GM21423 (cell line): Measurements from ENCODE around the gene DDIAS.
"Not testable (repeated sequence)": the region's sequence is repeated elsewhere in the genome, so short reads cannot be mapped to it uniquely, and the experiment has no call there.

Experiments
- ATAC-seq: cut with Tn5 transposase; IDR thresholded peaks from one replicate; pipeline ENCODE4 v1.9.1; 2021; ENCODE audit warnings: mild to moderate bottlenecking, moderate library complexity; ENCODE audit not compliant: unreplicated experiment

Gene DDIAS

GRCh38 chr11:82920227-82920626 lies 18.7 kb downstream of the DDIAS start:
- not testable (repeated sequence) for ATAC-seq

DNA sequence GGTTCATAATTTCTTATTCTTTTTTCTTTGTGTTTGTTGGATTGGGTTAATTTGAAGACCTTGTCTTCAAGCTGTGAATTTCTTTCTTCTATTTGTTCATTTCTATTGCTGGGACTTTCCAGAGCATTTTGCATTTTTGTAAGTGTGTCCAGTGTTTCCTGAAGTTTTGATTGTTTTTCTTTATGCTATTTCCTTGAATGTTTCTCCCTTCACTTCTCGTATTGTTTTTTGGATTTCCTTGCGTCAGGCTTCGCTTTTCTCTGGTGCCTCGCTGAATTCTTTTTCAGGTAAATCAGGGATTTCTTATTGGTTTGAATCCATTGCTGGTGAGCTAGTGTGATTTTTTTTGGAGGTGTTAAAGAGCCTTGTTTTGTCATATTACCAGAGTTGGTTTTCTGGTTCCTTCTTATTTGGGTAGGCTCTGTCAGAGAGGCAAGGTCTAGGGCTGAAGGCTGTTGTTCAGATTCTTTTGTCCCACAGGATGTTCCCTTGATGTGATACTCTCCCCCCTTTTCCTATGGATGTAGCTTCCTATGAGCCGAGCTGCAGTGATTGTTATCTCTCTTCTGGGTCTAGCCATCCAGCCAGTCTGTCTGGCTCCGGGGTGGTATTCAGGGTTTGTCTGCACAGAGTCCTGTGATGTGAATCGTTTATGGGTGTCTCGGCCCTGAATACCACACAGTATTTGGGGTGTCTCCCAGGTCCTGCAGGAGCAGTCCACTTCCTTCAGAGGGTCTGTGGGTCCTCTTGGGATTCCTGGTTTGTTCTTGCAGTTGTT lies 21.0 kb downstream of the DDIAS start:
- not testable (repeated sequence) for ATAC-seq

DNA sequence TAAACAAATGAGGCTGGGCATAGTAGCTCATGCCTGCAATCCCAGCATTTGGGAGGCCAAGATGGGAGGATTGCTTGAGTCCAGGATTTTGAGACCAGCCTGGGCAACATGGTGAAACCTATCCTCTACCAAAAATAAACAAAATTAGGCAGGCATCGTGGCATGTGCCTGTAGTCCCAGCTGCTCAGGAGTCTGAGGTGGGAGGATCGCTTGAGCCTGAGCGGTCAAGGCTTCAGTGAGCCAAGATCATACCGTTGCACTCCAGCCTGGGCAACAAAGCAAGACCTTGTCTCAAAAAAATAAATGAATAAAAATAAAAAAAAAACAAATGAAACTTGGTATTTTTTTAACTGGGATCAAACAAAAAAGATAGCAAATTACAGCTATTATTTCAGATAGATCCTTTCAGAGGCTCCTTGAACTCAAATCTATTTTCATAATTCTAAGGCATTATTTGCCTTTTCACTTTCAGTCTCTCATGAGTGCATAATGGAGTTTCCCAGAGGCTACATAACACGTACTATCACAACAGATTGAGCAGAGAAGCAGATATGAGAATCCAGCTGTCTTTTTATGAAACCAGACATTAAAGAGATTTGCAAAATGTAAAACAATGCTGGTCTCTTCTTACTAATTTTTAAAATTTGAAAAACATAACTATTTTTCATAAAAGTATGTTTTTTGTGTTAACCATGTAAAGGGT lies 23.1 kb downstream of the DDIAS start:
- ATAC-seq, result peak; percentile 54

GRCh38 chr11:82927264-82927880 lies 25.8 kb downstream of the DDIAS start:
- ATAC-seq, result peak; percentile 77

GRCh38 chr11:82929121-82929520 lies 27.6 kb downstream of the DDIAS start:
- no peak for ATAC-seq

DNA sequence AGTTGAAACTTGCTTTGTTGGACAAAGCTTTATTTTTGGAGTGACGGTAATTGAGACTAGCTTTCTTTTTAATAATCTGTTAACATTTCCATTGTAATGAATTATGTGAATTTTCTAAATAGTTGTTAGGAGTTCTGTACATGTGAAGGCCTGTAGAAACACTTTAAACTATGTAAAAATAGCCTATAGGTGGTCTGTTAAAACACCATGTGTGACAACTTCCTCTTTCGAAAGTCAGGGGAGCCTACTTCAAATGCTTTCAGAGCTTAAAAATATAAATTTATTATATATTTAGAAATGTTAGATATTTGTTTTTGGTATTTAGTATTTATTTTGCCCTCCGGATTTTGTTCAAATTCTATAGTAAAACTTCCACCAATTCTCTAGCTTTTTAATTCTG lies 28.7 kb downstream of the DDIAS start:
- peak; percentile 51 for ATAC-seq

DNA sequence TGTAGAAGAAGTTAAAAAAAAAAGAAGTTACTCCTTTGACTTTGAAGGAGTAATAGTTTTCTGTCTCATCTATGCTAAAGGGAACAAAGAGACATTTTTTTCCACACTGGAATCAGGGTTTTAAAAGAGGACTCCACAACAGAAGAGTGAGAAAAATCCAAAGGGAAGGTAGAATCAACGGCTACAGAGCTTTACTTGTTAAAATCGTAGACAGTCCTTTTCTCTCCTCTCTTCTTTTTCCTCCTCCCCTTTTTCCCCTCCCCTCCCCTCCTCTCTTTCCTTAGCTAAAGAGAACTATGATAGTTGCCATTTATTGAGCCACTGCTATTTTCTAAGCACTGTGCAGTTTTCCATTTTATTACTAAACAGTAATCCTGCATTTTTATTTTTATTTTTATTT lies 29.2 kb downstream of the DDIAS start:
- no peak for ATAC-seq

- ATAC-seq, result no peak
These were observed 31.0 kb downstream of the DDIAS start for GRCh38 chr11:82932564-82932963.

DNA sequence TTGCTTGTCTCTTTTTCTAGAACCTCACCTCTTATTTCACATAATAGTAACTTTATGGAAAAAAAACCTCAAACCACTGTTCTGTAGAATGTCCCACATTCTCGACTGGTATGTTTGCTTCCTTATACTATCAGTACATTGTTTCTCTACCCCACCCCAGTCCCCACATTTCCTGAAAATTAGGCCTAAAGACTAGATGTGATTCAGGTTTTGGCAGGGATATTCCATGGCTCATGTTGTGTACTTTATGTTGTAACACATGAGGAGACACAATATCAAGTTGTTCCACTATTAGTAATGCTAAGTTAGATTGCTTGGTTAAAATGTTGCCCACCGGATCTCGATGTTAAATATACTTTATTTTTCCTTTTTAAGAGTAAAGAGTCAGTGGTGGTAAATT lies 34.7 kb downstream of the DDIAS start:
- no peak for ATAC-seq

GRCh38 chr11:82937554-82937953 lies 36.0 kb downstream of the DDIAS start:
- no peak for ATAC-seq

- ATAC-seq, result no peak
These were observed 37.9 kb downstream of the DDIAS start for GRCh38 chr11:82939456-82939855.

DNA sequence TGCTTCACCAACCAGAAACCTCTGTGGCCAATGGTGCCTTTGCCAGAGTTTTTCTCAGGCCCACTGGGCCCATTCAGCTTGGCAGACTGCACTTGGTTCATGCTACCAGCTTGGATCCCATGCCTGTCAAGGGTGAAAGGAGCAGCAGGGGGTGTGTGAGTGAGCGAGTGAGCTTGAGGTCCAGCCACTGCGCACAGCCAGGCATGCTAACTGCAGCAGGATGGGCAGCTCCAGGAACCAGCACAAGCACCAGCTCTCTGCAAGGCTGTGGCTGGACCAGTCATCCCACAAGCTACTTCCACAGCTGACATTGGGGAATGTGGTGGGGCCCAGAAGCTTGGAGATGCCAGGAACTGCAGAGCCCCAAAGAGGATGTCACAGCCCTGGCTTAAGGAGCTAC lies 40.8 kb downstream of the DDIAS start:
- ATAC-seq, result no peak

- ATAC-seq, result not testable (repeated sequence)
These were observed 41.9 kb downstream of the DDIAS start for GRCh38 chr11:82943430-82943829.

- no peak for ATAC-seq
These were observed 42.7 kb downstream of the DDIAS start for GRCh38 chr11:82944198-82944597.

GRCh38 chr11:82945041-82945440 lies 43.5 kb downstream of the DDIAS start:
- ATAC-seq, result not testable (repeated sequence)

GRCh38 chr11:82945682-82946081 lies 44.1 kb downstream of the DDIAS start:
- ATAC-seq, result no peak

DNA sequence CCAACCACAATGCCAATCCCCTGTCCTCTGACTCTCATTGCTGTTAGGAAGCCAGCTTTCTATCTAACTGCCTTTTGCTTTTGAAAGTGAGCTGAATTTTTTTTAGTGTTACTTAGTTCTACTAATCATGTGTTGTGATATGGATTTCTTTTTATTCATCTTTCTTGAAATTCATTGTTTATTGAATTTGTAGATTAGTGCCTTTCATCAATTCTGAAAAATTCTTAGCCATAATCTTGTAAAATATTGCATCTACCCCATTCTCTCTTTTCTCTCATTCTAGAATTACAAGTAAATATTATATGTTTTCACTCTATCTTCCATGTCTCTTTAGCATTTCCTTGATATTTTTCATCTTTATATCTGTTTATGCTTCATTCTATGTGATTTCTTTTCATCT lies 47.8 kb downstream of the DDIAS start:
- no peak for ATAC-seq

DNA sequence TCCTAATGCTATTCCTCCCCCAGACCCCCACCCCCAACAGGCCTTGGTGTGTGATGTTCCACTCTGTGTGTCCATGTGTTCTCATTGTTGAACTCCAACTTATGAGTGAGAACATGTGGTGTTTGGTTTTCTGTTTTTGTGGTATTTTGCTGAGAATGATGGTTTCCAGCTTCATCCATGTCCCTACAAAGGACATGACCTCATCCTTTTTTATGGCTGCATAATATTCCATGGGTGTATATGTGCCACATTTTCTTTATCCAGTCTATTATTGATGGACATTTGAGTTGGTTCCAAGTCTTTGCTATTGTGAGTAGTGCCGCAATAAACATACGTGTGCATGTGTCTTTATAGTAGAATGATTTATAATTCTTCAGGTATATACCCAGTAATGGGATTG lies 49.0 kb downstream of the DDIAS start:
- ATAC-seq, result not testable (repeated sequence)

- not testable (repeated sequence) for ATAC-seq
These were observed 54.4 kb downstream of the DDIAS start for GRCh38 chr11:82955736-82956453.

DNA sequence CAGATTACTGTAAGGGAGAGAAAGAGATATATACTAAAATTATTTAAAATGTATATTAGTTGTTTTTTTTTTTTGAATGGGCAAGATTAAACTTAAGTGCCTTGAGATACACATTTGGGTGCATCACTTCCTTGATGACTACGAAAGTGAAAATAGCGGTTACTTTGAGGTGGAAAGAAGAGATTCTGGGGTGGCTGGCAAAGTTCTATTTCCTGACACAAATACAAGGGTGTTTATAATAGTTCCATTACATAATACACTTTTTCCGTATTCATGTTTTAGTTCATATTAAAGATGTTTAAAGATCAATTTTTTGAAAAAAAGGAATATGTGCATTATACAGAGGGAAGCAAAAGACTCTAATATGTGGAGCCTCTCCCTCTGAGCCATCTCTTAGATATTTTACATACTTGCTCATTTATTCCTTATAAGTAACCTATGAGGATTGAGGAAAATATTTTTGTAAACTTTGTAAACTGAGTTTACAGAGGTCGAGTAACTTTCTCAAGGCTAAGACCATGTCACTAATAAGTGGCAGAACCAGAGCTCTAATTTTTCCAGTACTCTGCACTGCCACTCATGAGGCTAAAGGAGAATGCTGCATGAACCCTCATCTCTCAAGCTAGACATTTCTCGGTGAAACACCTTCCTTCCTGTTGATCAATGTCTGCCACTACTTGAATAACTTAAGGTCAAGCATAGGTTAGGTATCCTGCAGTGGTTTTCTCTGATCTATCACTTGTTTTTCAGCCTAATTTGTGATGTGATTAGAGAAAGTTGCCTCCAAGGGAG lies 58.6 kb downstream of the DDIAS start:
- ATAC-seq, result peak; percentile 90

GRCh38 chr11:82960779-82961143 lies 59.2 kb downstream of the DDIAS start:
- ATAC-seq, result peak; percentile 12
